HCT116 (cell line): ENCODE results near the gene AQP12B. TPM values are rescaled to one million over a fixed set of nuclear protein-coding genes. Genes with fewer than 3 reads are reported as not detected.
"Not testable (repeated sequence)": the region's sequence is repeated elsewhere in the genome, so short reads cannot be mapped to it uniquely, and the experiment has no call there.

Experiments
- ATAC-seq: fragments of 200-7000 bp; cut with Tn5 transposase; 2 replicates; pipeline ENCODE4 v1.9.1; 2020; ENCODE audit warnings: mild to moderate bottlenecking, moderate library complexity
- BruUV-seq: library from RNA; stranded (reverse); fragments of 400-500 nt; replicated peaks from 2 replicates; lab custom pipeline; 2021; lab: Mats Ljungman, UMichigan
- CTCF ChIA-PET: fragments of 300-600 bp; sonication (Branson Sonifier 250); formaldehyde crosslinking; loops from one replicate; lab custom pipeline; 2021; ENCODE audit warnings: antibody characterized with exemption; lab: Charles Lee
- POLR2A ChIA-PET: fragments of 300-600, 350-600 bp; sonication (Branson Sonifier 250); formaldehyde crosslinking; loops from one replicate; lab custom pipeline; 2021; ENCODE audit warnings: antibody characterized with exemption; lab: Charles Lee
- RAD21 ChIA-PET, 2 experiments: fragments of 300-600 bp; sonication (Branson Sonifier 250); formaldehyde crosslinking; loops; one replicate each; lab custom pipeline; 2023; ENCODE audit warnings: low total read pairs in 2 of 2; ENCODE audit not compliant: uncharacterized antibody in 2 of 2, unreplicated experiment in 2 of 2, low non-redundant PET in 1 of 2; lab: Charles Lee
- DNase-seq: peaks from one replicate; pipeline ENCODE4 v3.0.0-alpha.2; 2010; ENCODE audit warnings: low read depth, low spot score
- H2AFZ ChIP-seq: fragments of 200-600 bp; shearing (Covaris generic), sonication (generic); 2 replicates; pipeline ENCODE4 v1.6.1; 2017; ENCODE audit warnings: low read depth, mixed run types, mixed read lengths, antibody characterized with exemption, low read length; ENCODE audit not compliant: poor library complexity, severe bottlenecking
- H3K27ac ChIP-seq: 2 replicates; pipeline ENCODE4 v1.5.1; 2012; ENCODE audit warnings: low read depth, low read length
- H3K27me3 ChIP-seq: fragments of 200-600 bp; sonication (generic); 2 replicates; pipeline ENCODE4 v1.6.1; 2016; ENCODE audit warnings: mixed run types, low read length, mixed read lengths; ENCODE audit not compliant: insufficient read depth
- H3K36me3 ChIP-seq, 2 experiments: fragments of 200-500 bp in 1 of 2; fragments of 200-600 bp in 1 of 2; sonication (Bioruptor generic) in 1 of 2; sonication (generic) in 1 of 2; 2 replicates each; pipeline versions ENCODE4 v1.5.1 to v1.6.1; 2014 to 2016; ENCODE audit warnings: low read length in 2 of 2, inconsistent platforms in 1 of 2, mixed read lengths in 1 of 2, mixed run types in 1 of 2; ENCODE audit not compliant: insufficient read depth in 2 of 2, control insufficient read depth in 1 of 2
- H3K4me1 ChIP-seq, 2 experiments: fragments of 200-600 bp in 1 of 2; sonication (generic) in 1 of 2; 2 replicates each; pipeline versions ENCODE4 v1.5.1 to v1.6.1; 2012 to 2017; ENCODE audit warnings: low read length in 2 of 2, inconsistent platforms in 1 of 2, mild to moderate bottlenecking in 1 of 2, mixed read lengths in 1 of 2, mixed run types in 1 of 2, moderate library complexity in 1 of 2; ENCODE audit not compliant: insufficient read depth in 2 of 2, control insufficient read depth in 1 of 2
- H3K4me2 ChIP-seq: fragments of 200-600 bp; sonication (generic); 2 replicates; pipeline ENCODE4 v1.6.1; 2017; ENCODE audit warnings: mixed run types, low read length, mixed read lengths
- H3K4me3 ChIP-seq, 2 experiments: fragments of 200-600 bp in 1 of 2; sonication (generic) in 1 of 2; replicated peaks in 1 of 2; 2 replicates each; pipeline ENCODE4 v1.5.1; 2011 to 2016; ENCODE audit warnings: low read length in 2 of 2, control low read depth in 1 of 2, low read depth in 1 of 2, mild to moderate bottlenecking in 1 of 2, mixed read lengths in 1 of 2, mixed run types in 1 of 2
- H3K79me2 ChIP-seq: fragments of 200-600 bp; sonication (generic); 2 replicates; pipeline ENCODE4 v1.6.1; 2017; ENCODE audit warnings: mild to moderate bottlenecking, mixed run types, low read length, moderate library complexity, mixed read lengths; ENCODE audit not compliant: insufficient read depth
- H3K9ac ChIP-seq: fragments of 200-600 bp; sonication (generic); 2 replicates; pipeline ENCODE4 v1.6.1; 2016; ENCODE audit warnings: low read length, mixed read lengths
- H3K9me2 ChIP-seq: fragments of 200-600 bp; sonication (generic), shearing (Covaris generic); 2 replicates; pipeline ENCODE4 v1.6.1; 2017; ENCODE audit warnings: mixed run types, mild to moderate bottlenecking, moderate library complexity; ENCODE audit not compliant: insufficient read depth
- H3K9me3 ChIP-seq, 2 experiments: fragments of 200-500 bp in 1 of 2; fragments of 200-600 bp in 1 of 2; sonication (Bioruptor generic) in 1 of 2; sonication (generic) in 1 of 2; 2 replicates each; pipeline ENCODE4 v1.6.1; 2014 to 2017; ENCODE audit warnings: low read length in 2 of 2, mixed read lengths in 2 of 2, inconsistent platforms in 1 of 2, low read depth in 1 of 2, mild to moderate bottlenecking in 1 of 2, mixed run types in 1 of 2, moderate library complexity in 1 of 2; ENCODE audit not compliant: control insufficient read depth in 1 of 2, insufficient read depth in 1 of 2
- H4K20me1 ChIP-seq: fragments of 200-600 bp; sonication (generic), shearing (Covaris generic); 2 replicates; pipeline ENCODE4 v1.6.1; 2017; ENCODE audit warnings: mixed run types, mild to moderate bottlenecking, moderate library complexity; ENCODE audit not compliant: insufficient read depth
- CBX3 ChIP-seq: IDR thresholded peaks from 2 replicates; pipeline ENCODE4 v1.6.1; 2012; ENCODE audit warnings: low read depth
- FOSL1 ChIP-seq: IDR thresholded peaks from 2 replicates; pipeline ENCODE4 v1.6.1; 2012; ENCODE audit warnings: low read depth
- POLR2A ChIP-seq: IDR thresholded peaks from 2 replicates; pipeline ENCODE4 v1.7.0; 2011; ENCODE audit warnings: borderline replicate concordance; ENCODE audit not compliant: insufficient read depth, insufficient read length; ENCODE audit errors: extremely low read depth
- POLR2AphosphoS5 ChIP-seq: IDR thresholded peaks from 2 replicates; pipeline ENCODE4 v1.6.1; 2011; ENCODE audit warnings: mild to moderate bottlenecking, low read depth, low read length, moderate library complexity
- SIN3A ChIP-seq: IDR thresholded peaks from 2 replicates; pipeline ENCODE4 v1.6.1; 2012; ENCODE audit warnings: low read depth
- ZFX ChIP-seq: fragments of 450-650 bp; IDR thresholded peaks from 2 replicates; pipeline ENCODE4 v1.6.1; 2017
- intact Hi-C: fragments of 100-400 bp; cut with micrococcal nuclease; formaldehyde crosslinking; loops from 2 replicates; pipeline ENCODE4 v1.10.0; 2022
- total RNA-seq: library from RNA; stranded (reverse); gene quantifications from one replicate; pipeline ENCODE4 v1.2.1, GENCODE V29; 2021; ENCODE audit not compliant: unreplicated experiment
- TF ChIP-seq, protein P1 (sequence below): IDR thresholded peaks from 2 replicates; pipeline ENCODE4 v1.6.1; 2012

AQP12B gene
- total RNA-seq, 1 experiment from 2014 or later: not detected

- CTCF ChIA-PET, POLR2A ChIA-PET, H3K4me2 ChIP-seq, BruUV-seq, H4K20me1 ChIP-seq, ATAC-seq, H3K79me2 ChIP-seq, H3K4me3 ChIP-seq, H3K9me3 ChIP-seq, intact Hi-C loops, H3K36me3 ChIP-seq, H2AFZ ChIP-seq, H3K27ac ChIP-seq, H3K27me3 ChIP-seq, H3K9ac ChIP-seq, RAD21 ChIA-PET, DNase-seq, H3K4me1 ChIP-seq, H3K9me2 ChIP-seq: not testable (repeated sequence)
Observed at GRCh38 chr2:240690421-240691074, 7.9 kb upstream of the AQP12B start.

DNA sequence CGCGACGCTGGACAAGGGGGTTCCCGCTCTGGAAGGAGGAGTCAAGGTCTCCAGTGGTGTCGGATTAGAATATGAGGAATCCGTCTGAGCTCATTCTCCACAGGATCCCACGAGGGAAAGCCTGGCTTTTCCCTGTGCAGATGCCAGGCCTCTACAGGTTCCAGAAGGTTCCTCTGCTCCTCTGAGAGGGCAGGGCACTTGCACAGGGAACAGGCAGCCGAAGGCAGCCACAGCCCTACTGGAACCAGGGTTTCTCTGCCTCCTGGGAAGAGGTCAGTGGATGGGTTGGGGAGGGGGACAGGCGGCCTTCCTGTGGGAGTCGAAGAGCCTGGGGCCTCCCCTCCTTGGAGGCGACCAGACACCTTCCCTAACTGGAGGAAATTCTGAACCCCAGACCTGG lies 7.3 kb upstream of the AQP12B start:
- H3K9ac ChIP-seq: no peak overlapping the region
- ChIA-PET RAD21 (no interaction called here), CTCF (no interaction called here), POLR2A (no interaction called here)
- H3K4me3 ChIP-seq: no peak overlapping the region
- H3K27ac ChIP-seq: no peak overlapping the region
- TF ChIP-seq CBX3 (no peak), ZFX (no peak), POLR2AphosphoS5 (no peak), SIN3A (no peak), FOSL1 (no peak), POLR2A (no peak)
- TF ChIP-seq, protein P1, sequence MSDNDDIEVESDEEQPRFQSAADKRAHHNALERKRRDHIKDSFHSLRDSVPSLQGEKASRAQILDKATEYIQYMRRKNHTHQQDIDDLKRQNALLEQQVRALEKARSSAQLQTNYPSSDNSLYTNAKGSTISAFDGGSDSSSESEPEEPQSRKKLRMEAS: no peak
- no peaks in the 10 kb centered on the region for H3K79me2 ChIP-seq
- H3K27me3 ChIP-seq: no peaks in the 10 kb centered on the region
- no peaks in the 10 kb centered on the region for H3K36me3 ChIP-seq
- no peaks in the 10 kb centered on the region for H3K4me1 ChIP-seq
- no peak overlapping the region for H3K4me2 ChIP-seq
- H3K9me3 ChIP-seq: no peaks in the 10 kb centered on the region
- no peaks in the 10 kb centered on the region for H3K9me2 ChIP-seq
- ATAC-seq (no peak), DNase-seq (no peak)
- H2AFZ ChIP-seq: no peak overlapping the region
- no peaks in the 10 kb centered on the region for H4K20me1 ChIP-seq
- BruUV-seq: no TSS peak
- intact Hi-C loops: no loop called here
